GM12874 (cell line): ENCODE results near the gene MYCBPAP.

ENCODE experiments used
- CTCF ChIP-seq: IDR thresholded peaks from 2 replicates; pipeline ENCODE4 v1.5.1; 2011; ENCODE audit warnings: low read depth, mild to moderate bottlenecking, control low read depth, low read length, moderate library complexity; ENCODE audit not compliant: insufficient read depth

The MYCBPAP gene

GRCh38 chr17:50558941-50559614 is 50.8 kb downstream of the MYCBPAP start:
- TF ChIP-seq CTCF: no peak

- no peak for TF ChIP-seq CTCF
Measured at GRCh38 chr17:50559674-50560184, 51.5 kb downstream of the MYCBPAP start.

GRCh38 chr17:50560185-50560824 is 52.1 kb downstream of the MYCBPAP start, which contains the start of gene CACNA1G:
TSS of gene CACNA1G (plus strand) at chr17:50560715. CDS start at chr17:50561460, 745 bp downstream.
- no peak for TF ChIP-seq CTCF

- TF ChIP-seq CTCF: no peak
Measured at GRCh38 chr17:50560931-50561745, 52.9 kb downstream of the MYCBPAP start.

- TF ChIP-seq CTCF: no peak
Measured at GRCh38 chr17:50561746-50562141, 53.5 kb downstream of the MYCBPAP start.

GRCh38 chr17:50562242-50563091 is 54.2 kb downstream of the MYCBPAP start:
- no peak for TF ChIP-seq CTCF

GRCh38 chr17:50563092-50563511 is 54.9 kb downstream of the MYCBPAP start:
- TF ChIP-seq CTCF: no peak
